Stomach (tissue), 9 donors: ENCODE measurements around the gene C20orf204. TPM values are rescaled to one million over a fixed set of nuclear protein-coding genes. Genes with fewer than 3 reads are reported as not detected.

ENCODE experiments used
- DNase-seq, 2 donors: peaks; one replicate each; pipeline versions ENCODE4 v3.0.0 to v3.0.0-alpha.2; 2013 to 2019
- H3K27ac ChIP-seq, 5 donors: fragments of 200-600 bp in 4 of 5; sonication (generic) in 4 of 5; one replicate each; pipeline ENCODE4 v1.5.1; 2013 to 2019; ENCODE audit warnings: mild to moderate bottlenecking in 1 of 5, moderate library complexity in 1 of 5
- H3K27me3 ChIP-seq, 3 donors: fragments of 200-600 bp; sonication (generic); one replicate each; pipeline ENCODE4 v1.5.1; 2017 to 2019; ENCODE audit warnings: mixed run types in 1 of 3
- H3K36me3 ChIP-seq, 4 donors: fragments of 200-600 bp; sonication (generic); 1 replicate in 3 of 4; 2 replicates in 1 of 4; pipeline ENCODE4 v1.5.1; 2016 to 2019
- H3K4me1 ChIP-seq, 4 donors: fragments of 200-600 bp; sonication (generic); one replicate each; pipeline ENCODE4 v1.5.1; 2016 to 2019
- H3K4me3 ChIP-seq, 4 donors: fragments of 200-600 bp; sonication (generic) in 3 of 4; one replicate each; pipeline ENCODE4 v1.5.1; 2016 to 2019; ENCODE audit warnings: mild to moderate bottlenecking in 1 of 4
- H3K9me3 ChIP-seq, 4 donors: fragments of 200-600 bp; sonication (generic); one replicate each; pipeline ENCODE4 v1.5.1; 2016 to 2019
- CTCF ChIP-seq, 7 experiments: fragments of 450-650 bp in 4 of 7; fragments of 200-600 bp in 3 of 7; sonication (generic) in 3 of 7; IDR thresholded peaks; one replicate each; pipeline ENCODE4 v1.5.1; 2016 to 2019; ENCODE audit warnings: antibody characterized with exemption in 7 of 7, control low read depth in 2 of 7, mild to moderate bottlenecking in 1 of 7
- EP300 ChIP-seq: sonication (generic); formaldehyde crosslinking; IDR thresholded peaks from one replicate; pipeline ENCODE4 v1.6.1; 2017; ENCODE audit warnings: antibody characterized with exemption
- POLR2A ChIP-seq, 4 donors: fragments of 450-650 bp; IDR thresholded peaks; one replicate each; pipeline ENCODE4 v1.6.1; 2016; ENCODE audit warnings: antibody characterized with exemption in 4 of 4, control low read depth in 2 of 4, mild to moderate bottlenecking in 1 of 4, moderate library complexity in 1 of 4
- POLR2AphosphoS5 ChIP-seq, 3 donors: sonication (generic); formaldehyde crosslinking; IDR thresholded peaks; one replicate each; pipeline ENCODE4 v1.6.1; 2016; ENCODE audit warnings: antibody characterized with exemption in 3 of 3
- WGBS, 5 donors: extraction: QIAGEN DNeasy Blood & Tissue Kit in 3 of 5; methylation state at CpG; one replicate each; pipeline versions ENCODE4 v1.1.5 to v1.1.7; 2013 to 2018; 5-methylcytosine and 5-hydroxymethylcytosine counted together
- intact Hi-C: fragments of 100-400 bp; cut with DNase I; formaldehyde crosslinking; loops from one replicate; pipeline ENCODE4 v1.15.1; 2023; ENCODE audit warnings: low total_unique reads
- polyA plus RNA-seq, 3 donors: library from polyadenylated mRNA; stranded (reverse); fragments of 200-250 nt; gene quantifications; one replicate each; pipeline ENCODE4 v1.2.3, GENCODE V29; 2013
- total RNA-seq, 5 donors: library from RNA; depleted of rRNA; stranded (reverse); fragments of >200 nt; gene quantifications; one replicate each; pipeline versions ENCODE4 v1.1.0 to v1.2.3, GENCODE V29; 2014 to 2016
- donor health status: healthy with polysubstance abuse.
- donor health status: Bipolar disorder and iron deficiency.
- donor health status: healthy.

C20orf204 gene
- total and polyA plus RNA-seq, 8 donors, result 0.62 to 3.4 (median 1.5) TPM; not detected in 4

GRCh38 chr20:64049878-64050260, 13.9 kb downstream of the C20orf204 start:
- 15 to 47% (median 25%) methylated on average over 2 to 16 of the region's 16 CpGs for WGBS, 5 donors
- Histone ChIP-seq H3K4me1 (peaks cover 17 to 24% (median 19%) of the 10 kb centered on the region in 4 donors), H3K9me3 (no peaks in the 10 kb centered on the region), H3K27me3 (peaks cover 33 to 100% (median 76%) of the 10 kb centered on the region in 3 donors), H3K36me3 (no peaks in the 10 kb centered on the region), H3K27ac (peak overlapping the region; percentile 18 to 79 (median 66)), H3K4me3 (peak overlapping the region; percentile 21 to 47 (median 30))
- no peak for DNase-seq
- intact Hi-C loops, result no loop called here
- TF ChIP-seq CTCF (IDR thresholded peaks at IDR 0.05), result no peak
- TF ChIP-seq EP300, result no peak
- TF ChIP-seq POLR2A (IDR thresholded peaks at IDR 0.05), result no peak
- no peak for TF ChIP-seq POLR2AphosphoS5 (IDR thresholded peaks at IDR 0.05)

GRCh38 chr20:64050261-64051032, 14.5 kb downstream of the C20orf204 start:
- TF ChIP-seq POLR2AphosphoS5 (IDR thresholded peaks at IDR 0.05) (no peak), POLR2A (IDR thresholded peaks at IDR 0.05) (no peak), EP300 (no peak), CTCF (IDR thresholded peaks at IDR 0.05) (no peak)
- peaks cover 30 to 100% (median 73%) of the 10 kb centered on the region in 3 donors for H3K27me3 ChIP-seq
- H3K27ac ChIP-seq, result peak overlapping the region; percentile 18 to 79 (median 66)
- H3K36me3 ChIP-seq, result no peaks in the 10 kb centered on the region
- intact Hi-C loops, result no loop called here
- peaks cover 17 to 28% (median 19%) of the 10 kb centered on the region in 4 donors for H3K4me1 ChIP-seq
- WGBS, 5 donors, result 73 to 78% (median 75%) methylated on average over 16 to 23 of the region's 23 CpGs
- H3K9me3 ChIP-seq, result no peaks in the 10 kb centered on the region
- H3K4me3 ChIP-seq, result peak overlapping the region in 3 of 4 donors; percentile 21 to 47 (median 23)
- no peak for DNase-seq

GRCh38 chr20:64051033-64051452, 15.1 kb downstream of the C20orf204 start:
- intact Hi-C loops, result no loop called here
- Histone ChIP-seq H3K36me3 (no peaks in the 10 kb centered on the region), H3K4me1 (peaks cover 17 to 31% (median 19%) of the 10 kb centered on the region in 4 donors), H3K9me3 (no peaks in the 10 kb centered on the region), H3K27ac (peak overlapping the region; percentile 25 to 79 (median 66)), H3K4me3 (no peak overlapping the region), H3K27me3 (peaks cover 27 to 100% (median 74%) of the 10 kb centered on the region in 3 donors)
- DNase-seq, result no peak
- 70 to 84% (median 73%) methylated on average over 6 to 11 of the region's 11 CpGs for WGBS, 5 donors
- TF ChIP-seq POLR2A (IDR thresholded peaks at IDR 0.05), result no peak
- no peak for TF ChIP-seq CTCF (IDR thresholded peaks at IDR 0.05)
- no peak for TF ChIP-seq POLR2AphosphoS5 (IDR thresholded peaks at IDR 0.05)
- TF ChIP-seq EP300, result no peak

- peak overlapping the region; percentile 3 to 79 (median 67) for H3K27ac ChIP-seq
- WGBS, 5 donors, result 63 to 81% (median 73%) methylated on average over 6 to 15 of the region's 15 CpGs
- TF ChIP-seq POLR2AphosphoS5 (IDR thresholded peaks at IDR 0.05) (peak in 2 of 3 donors; percentile 40 to 66), CTCF (IDR thresholded peaks at IDR 0.05) (no peak)
- no peaks in the 10 kb centered on the region for H3K36me3 ChIP-seq
- H3K9me3 ChIP-seq, result no peaks in the 10 kb centered on the region
- intact Hi-C loops, result no loop called here
- no peak overlapping the region for H3K4me3 ChIP-seq
- H3K27me3 ChIP-seq, result peaks cover 25 to 100% (median 73%) of the 10 kb centered on the region in 3 donors
- DNase-seq, result no peak
- peaks cover 17 to 31% (median 19%) of the 10 kb centered on the region in 4 donors for H3K4me1 ChIP-seq
Measured at GRCh38 chr20:64051561-64052325, 15.8 kb downstream of the C20orf204 start.
